ENCODE results near the gene MRPL47. TPM values are rescaled to one million over a fixed set of nuclear protein-coding genes. Genes with fewer than 3 reads are reported as not detected.

The MRPL47 gene
- total and polyA plus RNA-seq, 8 donors = 5.8 to 50.6 (median 35.2) TPM

Small RNAs within 50 kb of the gene (small RNA-seq; reads per million reads assigned to genes)
- gene AC090425.1 (0 reads per million in 4 donors), gene RF01210 (0 reads per million in 4 donors)

Other genes with a start within 250 kb of the MRPL47 start
- gene GNB4, start 153.2 kb downstream of the MRPL47 start, total RNA-seq = 10 to 100 TPM; 17.7 to 81.3 (median 35.6) TPM
- 1 to 10 TPM; 3.8 to 9.8 (median 7.6) TPM for gene GNB4, start 153.2 kb downstream of the MRPL47 start, polyA plus RNA-seq
- 10 to 100 TPM; 14.7 to 63.1 (median 42.2) TPM for gene ACTL6A, start 41.7 kb downstream of the MRPL47 start, total RNA-seq
- 10 to 100 TPM; 37.7 to 47.0 (median 44.9) TPM for gene ACTL6A, start 41.7 kb downstream of the MRPL47 start, polyA plus RNA-seq
- gene NDUFB5, start 156 bp upstream of the MRPL47 start, total RNA-seq = 100 to 1,000 TPM in 1 of 5 donors, 10 to 100 TPM in 4; 13.3 to 142 (median 85.7) TPM
- gene NDUFB5, start 156 bp upstream of the MRPL47 start, polyA plus RNA-seq = 100 to 1,000 TPM in 2 of 3 donors, 10 to 100 TPM in 1; 89.1 to 104 (median 103) TPM
- gene USP13, start 48.4 kb upstream of the MRPL47 start, total RNA-seq = 10 to 100 TPM in 1 of 5 donors, 1 to 10 TPM in 4; 2.3 to 10.3 (median 5.4) TPM
- gene USP13, start 48.4 kb upstream of the MRPL47 start, polyA plus RNA-seq = 1 to 10 TPM; 1.3 to 2.1 (median 1.5) TPM